Hepatocyte (in vitro differentiated cells): ENCODE results near the gene LINC00237. TPM values are rescaled to one million over a fixed set of nuclear protein-coding genes. Genes with fewer than 3 reads are reported as not detected.
A peak's percentile ranks its signal among the peaks of the same experiment; 100 is the strongest.

Experiments
- DNase-seq: peaks from one replicate; pipeline ENCODE4 v3.0.0-alpha.2; 2016; ENCODE audit warnings: low spot score
- H2AFZ ChIP-seq: fragments of 200-600 bp; sonication (generic); 2 replicates; pipeline ENCODE4 v1.6.0; 2016; ENCODE audit warnings: antibody characterized with exemption, mild to moderate bottlenecking
- H3K27ac ChIP-seq: fragments of 200-600 bp; sonication (generic); 2 replicates; pipeline ENCODE4 v1.5.1; 2016; ENCODE audit warnings: mild to moderate bottlenecking
- H3K27me3 ChIP-seq: fragments of 200-600 bp; sonication (generic); 2 replicates; pipeline ENCODE4 v1.6.1; 2016
- H3K36me3 ChIP-seq: fragments of 200-600 bp; sonication (generic); replicated peaks from 2 replicates; pipeline ENCODE4 v1.5.1; 2016; ENCODE audit warnings: low read depth; ENCODE audit not compliant: insufficient read depth
- H3K4me1 ChIP-seq: fragments of 200-600 bp; sonication (generic); 2 replicates; pipeline ENCODE4 v1.5.1; 2016; ENCODE audit warnings: mild to moderate bottlenecking, moderate library complexity; ENCODE audit not compliant: insufficient read depth
- H3K4me2 ChIP-seq: fragments of 200-600 bp; sonication (generic); 2 replicates; pipeline ENCODE4 v1.6.0; 2016
- H3K4me3 ChIP-seq: fragments of 200-600 bp; sonication (generic); 2 replicates; pipeline ENCODE4 v1.5.1; 2016; ENCODE audit warnings: mild to moderate bottlenecking
- H3K79me2 ChIP-seq: fragments of 200-600 bp; sonication (generic); 2 replicates; pipeline ENCODE4 v1.6.0; 2017; ENCODE audit warnings: mild to moderate bottlenecking
- H3K9me2 ChIP-seq: fragments of 200-600 bp; sonication (generic); replicated peaks from 2 replicates; pipeline ENCODE4 v1.6.0; 2017; ENCODE audit warnings: mild to moderate bottlenecking; ENCODE audit not compliant: insufficient read depth
- H3K9me3 ChIP-seq: fragments of 200-600 bp; sonication (generic); 2 replicates; pipeline ENCODE4 v1.5.1; 2016; ENCODE audit warnings: low read depth, mild to moderate bottlenecking
- H4K20me1 ChIP-seq: fragments of 200-600 bp; sonication (generic); 2 replicates; pipeline ENCODE4 v1.6.0; 2016; ENCODE audit warnings: mild to moderate bottlenecking; ENCODE audit not compliant: insufficient read depth, poor library complexity, severe bottlenecking
- CTCF ChIP-seq: fragments of 200-600 bp; sonication (generic); IDR thresholded peaks from 2 replicates; pipeline ENCODE4 v1.5.1; 2016; ENCODE audit warnings: antibody characterized with exemption, mild to moderate bottlenecking; ENCODE audit not compliant: poor library complexity
- EZH2 ChIP-seq: fragments of 200-600 bp; sonication (generic); IDR thresholded peaks from 2 replicates; pipeline ENCODE4 v1.6.1; 2016; ENCODE audit warnings: antibody characterized with exemption, mild to moderate bottlenecking, borderline replicate concordance
- EZH2phosphoT487 ChIP-seq: fragments of 200-600 bp; sonication (generic); IDR thresholded peaks from one replicate; pipeline ENCODE4 v1.6.1; 2018; ENCODE audit warnings: antibody characterized with exemption, mild to moderate bottlenecking, low read depth, moderate library complexity; ENCODE audit not compliant: unreplicated experiment, severe bottlenecking
- WGBS: methylation state at CpG from one replicate; pipeline ENCODE4 v1.1.6; 2016; ENCODE audit warnings: low lambda C conversion rate; ENCODE audit errors: missing lambda C conversion rate; 5-methylcytosine and 5-hydroxymethylcytosine counted together
- polyA plus RNA-seq: library from polyadenylated mRNA; unstranded; fragments of >200 nt; fragmentation: Nextera tagmentation; extraction: Ambion mirVana; gene quantifications from 2 replicates; pipeline ENCODE4 v1.2.1, GENCODE V29; 2016
- total RNA-seq: library from RNA; depleted of rRNA; stranded (reverse); fragments of >200 nt; gene quantifications from 2 replicates; pipeline ENCODE4 v1.2.3, GENCODE V29; 2014

The LINC00237 gene
- total and polyA plus RNA-seq, 2 experiments from 2014 or later, result not detected

GRCh38 chr20:21125849-21126580 is 19.9 kb upstream of the LINC00237 start, which contains the start of gene KIZ:
Gene KIZ (plus strand): TSS chr20:21126082. CDS start chr20:21126116, 34 bp downstream.
- Histone ChIP-seq H3K36me3 (no peaks in the 10 kb centered on the region), H3K9me3 (no peaks in the 10 kb centered on the region), H3K27me3 (no peaks in the 10 kb centered on the region), H3K27ac (peak within 1 kb of the TSS; percentile 78), H4K20me1 (no peaks in the 10 kb centered on the region), H2AFZ (peak within 1 kb of the TSS; percentile 91), H3K4me2 (peak within 1 kb of the TSS; percentile 89), H3K9me2 (no peaks in the 10 kb centered on the region), H3K4me3 (peak within 1 kb of the TSS; percentile 76), H3K4me1 (peaks cover 8% of the 10 kb centered on the region), H3K79me2 (peaks cover 14% of the 10 kb centered on the region)
- WGBS, result 0% methylated on average over 18 of the region's 66 CpGs
- peak; percentile 99 for DNase-seq
- no peak for TF ChIP-seq EZH2phosphoT487
- TF ChIP-seq CTCF, result peak; percentile 46
- no peak for TF ChIP-seq EZH2

- Histone ChIP-seq H3K4me2 (peak overlapping the region; percentile 89), H3K36me3 (no peaks in the 10 kb centered on the region), H3K4me1 (peaks cover 8% of the 10 kb centered on the region), H4K20me1 (no peaks in the 10 kb centered on the region), H3K4me3 (peak overlapping the region; percentile 76), H3K9me2 (no peaks in the 10 kb centered on the region), H2AFZ (peak overlapping the region; percentile 91), H3K27me3 (no peaks in the 10 kb centered on the region), H3K9me3 (no peaks in the 10 kb centered on the region), H3K79me2 (peaks cover 14% of the 10 kb centered on the region), H3K27ac (peak overlapping the region; percentile 78)
- TF ChIP-seq CTCF, result no peak
- no peak for TF ChIP-seq EZH2
- TF ChIP-seq EZH2phosphoT487, result no peak
- WGBS, result 10% methylated on average over 18 of the region's 25 CpGs
- DNase-seq, result peak; percentile 77
Measured at GRCh38 chr20:21125072-21125848, 19.1 kb upstream of the LINC00237 start.

- no peak overlapping the region for H3K27ac ChIP-seq
- H3K79me2 ChIP-seq, result peaks cover 14% of the 10 kb centered on the region
- no peaks in the 10 kb centered on the region for H3K27me3 ChIP-seq
- TF ChIP-seq CTCF, result no peak
- TF ChIP-seq EZH2, result no peak
- TF ChIP-seq EZH2phosphoT487, result no peak
- H3K4me3 ChIP-seq, result no peak overlapping the region
- no peak overlapping the region for H3K4me2 ChIP-seq
- H3K4me1 ChIP-seq, result peaks cover 8% of the 10 kb centered on the region
- no peak overlapping the region for H2AFZ ChIP-seq
- H3K36me3 ChIP-seq, result no peaks in the 10 kb centered on the region
- H4K20me1 ChIP-seq, result no peaks in the 10 kb centered on the region
- no peak for DNase-seq
- 93% methylated on average over 3 of the region's 3 CpGs for WGBS
- no peaks in the 10 kb centered on the region for H3K9me3 ChIP-seq
- no peaks in the 10 kb centered on the region for H3K9me2 ChIP-seq
Measured at GRCh38 chr20:21124190-21124589, 18.0 kb upstream of the LINC00237 start.
